ENCODE data around the gene ZNF568.

ZNF568 gene

GRCh38 chr19:36997843-36998235 is 81.7 kb downstream of the ZNF568 start:
- no peak overlapping the region for H3K4me3 ChIP-seq (ENCODE audit: low read depth, low read length)

- no peak overlapping the region for H3K4me3 ChIP-seq (ENCODE audit: low read depth, low read length)
Measured at GRCh38 chr19:36999313-36999712, 83.2 kb downstream of the ZNF568 start.

- no peak overlapping the region for H3K4me3 ChIP-seq (ENCODE audit: low read depth, low read length)
Measured at GRCh38 chr19:37007587-37008220, 91.6 kb downstream of the ZNF568 start.

DNA sequence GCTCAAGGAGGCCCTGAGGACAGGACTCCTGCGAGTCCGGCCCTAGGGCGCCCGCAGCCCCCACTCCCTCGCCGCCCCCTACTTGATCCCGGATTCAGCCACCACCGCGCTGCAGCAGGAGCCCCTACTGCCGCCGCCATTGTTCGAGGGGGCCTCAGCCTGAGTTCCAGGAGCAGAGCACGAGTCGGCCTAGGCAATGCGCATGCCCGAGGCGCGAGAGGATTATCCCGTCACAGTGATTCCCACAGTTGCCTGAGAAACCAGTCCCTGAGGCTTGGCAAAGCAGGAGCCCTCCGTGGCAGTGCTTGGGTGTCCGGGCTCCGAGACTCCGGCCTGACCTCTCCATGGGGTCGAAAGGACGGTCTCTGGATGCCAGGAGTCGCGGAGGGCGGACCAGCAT is 93.7 kb downstream of the ZNF568 start:
- H3K4me3 ChIP-seq (ENCODE audit: low read depth, low read length): no peak overlapping the region

DNA sequence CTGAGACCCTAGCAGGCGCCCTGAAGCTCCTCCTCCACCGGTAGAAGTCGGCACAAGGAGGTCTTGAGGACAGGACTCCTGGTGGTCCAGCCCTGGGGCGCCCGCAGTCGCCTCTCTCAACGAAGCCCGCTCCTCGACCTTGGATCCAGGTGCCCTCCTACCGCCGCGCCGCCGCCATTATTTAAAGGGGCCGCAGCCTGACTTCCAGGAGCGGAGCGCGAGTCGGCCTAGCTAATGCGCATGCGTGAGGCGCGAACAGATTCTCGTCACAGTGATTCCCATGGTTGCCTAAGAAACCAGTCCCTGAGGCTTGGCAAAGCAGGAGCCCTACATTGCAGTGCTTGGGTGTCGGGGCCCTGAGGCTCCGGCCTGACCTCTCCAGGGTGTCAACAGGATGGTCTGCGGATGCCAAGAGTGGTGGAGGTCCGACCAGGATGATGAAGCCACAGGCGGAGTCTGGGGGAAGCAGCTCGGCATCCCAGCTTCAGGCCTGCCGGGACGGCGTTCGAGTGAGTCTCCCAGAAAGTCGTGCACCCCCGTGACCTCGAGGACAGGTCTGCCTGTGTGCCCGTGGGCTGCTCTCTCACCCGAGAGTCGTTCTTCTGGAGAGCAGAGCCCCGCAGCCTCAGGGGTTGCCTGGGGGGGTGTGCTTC is 96.1 kb downstream of the ZNF568 start:
- no peak overlapping the region for H3K4me3 ChIP-seq (ENCODE audit: low read depth, low read length)

GRCh38 chr19:37014456-37014855 is 98.3 kb downstream of the ZNF568 start:
- H3K4me3 ChIP-seq (ENCODE audit: low read depth, low read length): no peak overlapping the region

DNA sequence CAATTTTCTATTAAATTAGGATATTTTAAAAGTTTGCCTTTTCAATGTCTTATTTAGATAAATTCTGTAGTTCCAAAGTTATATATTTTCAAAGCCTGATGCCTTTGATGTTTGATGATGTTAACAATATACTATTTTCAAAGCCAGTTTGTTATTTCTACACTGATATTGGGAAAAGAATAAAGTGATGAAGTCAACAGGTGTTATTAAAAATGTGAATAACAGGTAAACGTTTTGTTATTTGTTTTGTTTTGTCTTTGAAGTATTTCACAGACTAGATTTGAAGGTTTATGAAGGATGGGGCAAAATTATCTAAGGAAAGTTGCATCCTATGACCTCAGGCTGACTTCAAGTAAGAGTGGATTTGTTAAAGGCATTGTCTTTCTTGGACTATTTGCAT is 129.0 kb downstream of the ZNF568 start:
- no peak overlapping the region for H3K4me3 ChIP-seq (ENCODE audit: low read depth, low read length)
